OCI-M1 (cell line): Measurements from ENCODE around the gene TBX1.

Source experiments
- DNase-seq: peaks from one replicate; lab custom pipeline; 2025; lab: John Stamatoyannopoulos, UW

Gene TBX1

DNA sequence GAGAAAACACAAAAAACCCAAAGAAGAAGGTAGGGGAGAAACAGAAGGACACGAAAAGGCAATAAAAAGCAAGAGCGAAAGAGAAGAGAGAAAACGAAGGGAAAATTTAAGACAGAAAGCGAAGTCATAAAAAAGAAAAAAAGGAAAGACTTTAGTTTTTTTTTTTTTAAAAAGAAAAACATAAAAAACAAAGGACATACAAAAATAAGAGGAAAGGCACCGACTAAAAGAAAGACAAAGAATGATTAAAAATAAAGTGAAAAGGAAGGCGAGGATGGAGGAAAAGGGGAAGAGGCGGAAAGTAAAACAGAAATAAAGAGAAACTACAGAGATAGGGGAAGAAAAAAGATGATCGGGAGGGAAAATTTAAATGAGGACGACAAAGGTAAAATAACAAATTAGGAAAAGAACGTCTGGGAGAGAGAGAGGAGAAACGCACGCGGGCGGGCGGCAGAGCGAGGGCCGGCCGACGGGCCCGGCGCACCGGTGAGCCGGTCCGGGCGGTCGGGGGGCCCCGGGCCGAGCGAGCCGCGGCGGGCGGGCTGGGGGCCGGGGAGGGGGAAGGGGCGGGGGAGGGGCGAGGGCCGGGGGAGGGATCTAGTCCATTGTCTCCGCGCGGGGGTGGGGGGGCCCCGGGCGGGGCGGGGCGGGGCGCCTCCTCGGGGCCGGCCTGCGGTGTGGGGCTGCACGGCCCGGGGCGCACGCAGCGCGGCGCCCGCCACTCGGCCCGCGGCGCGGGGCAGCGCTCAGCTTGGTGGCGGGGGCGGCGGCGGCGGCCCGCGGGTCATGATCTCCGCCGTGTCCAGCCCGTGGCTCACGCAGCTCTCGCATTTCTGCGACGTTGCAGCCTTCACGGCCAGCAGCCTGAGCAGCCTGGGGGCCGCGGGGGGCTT lies at the start of gene TBX1:
Gene TBX1 (plus strand): TSS at position 721 of the 893 bp plus-strand sequence. CDS start 66 bp downstream, at position 787.
- no peak for DNase-seq

DNA sequence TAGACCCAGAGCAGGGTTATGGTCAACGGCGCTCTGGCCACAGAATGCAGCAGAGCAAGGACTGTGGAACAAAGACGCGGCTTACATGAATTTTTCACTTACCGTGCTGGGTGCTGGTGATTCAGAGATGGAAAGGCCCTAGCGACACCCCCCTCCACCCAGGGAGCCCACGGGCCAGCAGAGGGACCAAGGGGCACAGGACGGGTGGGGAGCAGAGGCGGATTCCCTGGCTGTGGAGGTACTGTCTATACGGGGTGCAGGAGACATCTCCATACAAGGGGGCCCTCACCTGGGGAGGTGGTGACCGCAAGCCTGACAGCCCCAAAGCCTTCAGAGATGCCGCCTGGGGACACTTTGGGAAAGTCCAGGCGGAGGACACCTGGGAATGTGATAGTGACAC lies 47.3 kb upstream of the TBX1 start:
- no peak for DNase-seq

DNA sequence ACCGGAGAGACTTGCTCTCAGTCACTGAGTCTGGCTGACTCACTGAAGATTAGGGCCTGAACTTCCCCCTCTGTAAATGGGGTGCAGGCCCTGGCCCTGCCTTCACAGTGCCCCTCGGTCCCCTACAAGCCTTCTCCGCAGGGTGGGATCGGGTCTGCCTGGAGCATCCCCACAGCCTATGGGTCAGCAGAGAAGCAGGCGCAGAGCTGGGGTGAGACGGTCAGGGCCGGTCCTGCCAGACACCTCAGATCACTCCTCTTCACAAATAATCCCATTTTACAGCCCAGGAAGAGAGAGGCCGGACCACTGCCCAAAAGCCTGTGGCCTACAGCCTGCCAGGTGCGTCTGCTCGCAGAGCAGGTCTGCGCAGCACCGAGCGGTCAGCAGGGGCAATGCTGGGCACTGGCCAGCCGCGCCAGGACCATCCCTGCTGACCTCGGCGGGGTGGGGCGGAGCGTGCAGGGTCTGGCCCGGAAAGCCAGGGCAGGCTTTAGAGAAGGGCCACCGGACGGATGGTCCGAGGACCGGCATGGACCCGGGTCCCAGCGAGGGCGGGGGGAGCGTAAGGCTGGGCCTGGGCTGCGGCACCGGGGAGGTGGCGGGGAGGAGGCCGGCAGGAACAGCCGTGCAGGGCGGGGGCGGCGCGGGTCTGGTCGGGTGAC lies 46.8 kb upstream of the TBX1 start:
- DNase-seq: no peak

DNA sequence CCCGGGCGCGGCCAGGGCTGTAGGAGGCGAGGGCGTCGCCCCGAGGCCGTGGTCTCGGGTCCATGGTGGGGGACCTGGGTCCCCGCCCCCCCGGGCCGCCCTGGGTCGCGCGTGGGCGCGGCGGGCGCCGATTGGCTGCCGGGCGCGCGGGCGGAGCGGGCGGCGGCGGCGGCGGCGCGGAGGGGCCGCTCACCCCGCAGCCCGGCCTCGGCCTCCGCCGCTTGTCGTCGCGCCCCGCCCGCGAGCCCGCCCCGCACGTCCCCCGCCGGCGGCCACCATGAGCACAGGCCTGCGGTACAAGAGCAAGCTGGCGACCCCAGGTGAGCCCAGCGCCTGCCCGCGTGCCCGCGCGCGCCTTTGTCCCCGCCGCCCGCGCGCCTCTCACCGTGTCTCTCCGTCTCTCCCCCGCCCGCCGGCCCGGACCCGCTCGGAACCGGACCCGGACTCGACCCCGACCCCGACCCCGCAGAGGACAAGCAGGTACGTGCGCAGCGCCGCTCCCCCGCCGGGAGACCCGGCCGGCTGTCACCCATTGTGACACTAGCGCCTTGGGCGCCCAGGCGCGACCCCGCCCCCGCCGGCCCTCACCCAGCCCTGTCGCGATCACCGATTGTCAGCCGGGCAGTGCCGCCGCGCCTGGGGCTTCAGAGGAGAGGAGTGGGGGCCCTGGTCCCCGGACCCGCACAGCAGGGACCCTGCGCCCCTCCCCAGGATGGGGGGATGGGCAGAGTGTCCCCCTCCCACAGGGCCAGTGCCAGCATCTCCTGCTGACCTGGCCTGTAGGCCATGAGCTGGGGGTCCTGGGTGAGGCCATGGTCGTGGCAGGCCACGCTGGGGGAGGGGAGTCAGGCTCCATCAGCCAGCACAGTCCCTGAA lies 46.0 kb upstream of the TBX1 start, which contains the start of gene SEPTIN5:
Gene SEPTIN5 (plus strand): TSS at position 192 of the 876 bp plus-strand sequence. CDS start 86 bp downstream, at position 278.
- DNase-seq: no peak

DNA sequence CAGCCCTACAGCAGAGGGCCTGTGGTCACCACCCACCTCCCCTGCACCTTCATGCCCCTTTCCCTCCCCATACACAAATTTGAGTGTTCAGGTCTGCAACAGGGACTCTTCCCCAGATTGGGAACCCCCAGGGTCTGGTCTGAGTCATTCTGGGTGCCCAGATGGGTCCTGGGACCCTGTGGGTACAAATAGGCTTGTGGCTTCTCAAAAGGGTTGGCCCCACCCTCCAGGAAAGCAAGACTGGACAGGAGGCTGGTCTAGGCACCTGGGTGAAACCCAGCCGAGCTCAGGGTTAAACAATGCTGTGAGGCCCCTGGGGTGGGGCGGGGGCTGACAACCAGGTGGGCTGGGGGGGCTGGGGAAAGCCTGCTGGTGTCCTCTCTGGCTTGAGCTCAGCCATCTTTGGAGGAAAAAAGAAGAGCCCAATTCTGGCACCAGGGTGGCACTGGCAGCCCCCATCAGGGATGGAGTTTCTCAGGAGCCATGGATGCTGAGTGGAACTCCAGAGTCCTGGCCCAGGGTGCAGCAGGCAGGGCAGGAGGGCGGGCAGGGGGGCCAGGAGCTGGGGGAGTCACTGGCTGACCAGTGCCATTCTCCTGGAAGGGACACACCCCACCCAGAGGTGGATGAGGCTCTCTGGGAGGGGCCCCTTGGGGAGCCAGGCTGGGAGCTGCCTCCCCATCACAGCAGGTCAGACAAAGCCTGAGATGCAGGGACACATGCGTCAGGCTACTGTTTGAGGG lies 45.2 kb upstream of the TBX1 start:
- no peak for DNase-seq

DNA sequence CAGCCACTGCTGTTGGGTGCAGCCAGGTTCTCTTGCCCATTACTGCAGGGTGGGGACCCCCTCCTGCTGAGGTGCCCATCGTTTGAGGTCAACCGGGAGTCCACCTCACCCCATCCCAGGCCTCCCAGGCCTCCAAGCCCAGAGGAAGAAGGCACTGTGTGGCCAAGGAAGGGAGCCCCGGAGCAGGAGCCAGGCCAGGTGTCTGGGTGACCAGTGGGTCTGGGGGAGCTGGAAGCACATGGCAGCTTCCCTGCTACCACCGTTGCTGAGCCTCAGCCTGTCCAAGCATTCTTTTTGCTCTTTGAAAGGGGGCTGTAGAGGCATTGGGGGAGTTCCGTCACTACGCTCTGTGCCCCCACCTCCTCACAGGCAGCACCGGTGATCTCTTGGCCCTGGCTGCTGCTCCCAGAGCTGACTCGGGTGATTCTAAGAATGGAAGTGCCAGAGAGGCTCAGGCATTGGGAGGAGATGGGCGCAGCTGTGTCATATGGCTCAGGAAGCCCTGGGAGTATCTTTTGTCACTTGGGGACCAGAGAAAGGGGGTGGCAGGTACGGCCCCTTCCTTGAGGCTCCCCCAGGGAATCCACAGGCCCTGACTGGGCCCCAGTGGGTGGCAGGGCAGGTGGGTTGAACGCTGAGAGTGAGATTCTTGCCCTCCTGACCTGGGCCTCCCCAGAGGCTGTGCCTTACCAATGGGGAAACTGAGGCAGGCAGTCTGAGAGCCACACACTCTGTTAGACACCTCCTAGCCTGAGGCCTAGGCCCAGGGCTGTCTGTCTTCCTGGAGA lies 44.3 kb upstream of the TBX1 start:
- DNase-seq: no peak

DNA sequence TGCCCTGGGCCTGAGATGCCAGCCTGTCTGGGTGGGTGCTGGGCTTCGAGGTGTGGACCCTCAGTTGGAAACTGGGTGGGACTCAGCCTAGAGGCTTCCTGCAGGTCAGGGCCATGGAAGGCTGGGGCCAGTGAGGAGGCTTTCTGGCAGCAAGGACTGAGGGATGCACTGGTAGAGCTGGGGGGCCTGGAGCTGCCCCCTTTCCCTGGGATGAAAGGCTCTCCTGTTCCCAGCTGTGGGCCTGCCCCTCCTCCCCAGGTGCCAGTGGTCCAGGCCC lies 43.8 kb upstream of the TBX1 start:
- no peak for DNase-seq

DNA sequence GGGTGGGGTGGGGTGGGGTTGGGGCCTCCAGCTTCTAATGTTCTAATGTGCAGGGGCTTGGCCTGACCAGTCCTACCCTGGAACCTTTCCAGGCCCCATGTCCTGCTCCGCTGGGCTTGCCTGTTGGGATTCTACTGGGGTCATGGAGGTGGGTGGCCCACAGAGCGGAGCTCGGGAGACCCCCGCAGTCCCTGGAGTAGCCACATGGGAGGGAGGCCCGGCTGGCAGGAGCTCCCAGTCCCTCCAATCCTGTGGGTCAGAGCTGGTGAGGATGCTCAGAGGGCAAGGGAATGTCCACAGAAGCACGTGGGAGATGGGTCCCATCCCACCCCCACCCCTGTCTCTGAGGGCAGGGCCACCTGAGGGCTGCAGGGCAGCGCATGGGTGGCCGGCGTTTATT lies 43.4 kb upstream of the TBX1 start:
- no peak for DNase-seq

DNA sequence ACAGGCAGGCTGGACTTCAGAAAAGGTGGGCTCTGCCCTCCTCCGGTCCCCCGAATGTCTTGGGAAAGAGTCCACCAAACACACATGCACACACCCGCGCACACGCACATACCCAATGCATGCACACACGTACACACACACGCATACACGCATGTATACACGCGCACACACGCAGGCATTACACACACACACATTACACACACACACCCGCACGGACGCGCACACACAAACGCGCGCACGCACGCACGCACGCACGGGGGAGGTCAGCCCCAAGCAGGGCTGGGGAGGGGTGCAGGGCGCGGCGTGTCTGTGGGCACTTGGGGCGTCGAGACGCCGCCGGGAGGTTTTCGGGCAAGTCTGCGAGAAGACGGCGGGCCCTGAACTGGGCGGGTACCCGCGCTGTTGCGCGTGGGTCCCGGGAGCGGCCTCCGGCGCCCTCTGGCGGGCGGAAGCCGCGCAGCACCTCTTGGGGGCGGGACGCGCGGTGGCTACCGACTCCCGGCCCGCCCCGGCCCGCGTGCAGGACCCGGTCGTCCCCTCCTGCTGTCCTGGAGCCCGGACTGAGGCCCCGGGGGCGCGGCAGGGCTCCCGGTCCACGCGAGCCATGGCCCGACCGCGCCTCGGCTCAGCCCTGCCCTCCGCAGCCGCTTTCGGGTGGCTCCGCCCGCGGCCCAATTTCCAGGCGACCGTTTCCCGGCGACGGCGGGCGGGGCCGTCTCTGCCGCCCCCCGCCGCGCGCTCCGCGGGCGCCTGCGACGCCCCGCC lies 42.7 kb upstream of the TBX1 start:
- peak; percentile 89 for DNase-seq

DNA sequence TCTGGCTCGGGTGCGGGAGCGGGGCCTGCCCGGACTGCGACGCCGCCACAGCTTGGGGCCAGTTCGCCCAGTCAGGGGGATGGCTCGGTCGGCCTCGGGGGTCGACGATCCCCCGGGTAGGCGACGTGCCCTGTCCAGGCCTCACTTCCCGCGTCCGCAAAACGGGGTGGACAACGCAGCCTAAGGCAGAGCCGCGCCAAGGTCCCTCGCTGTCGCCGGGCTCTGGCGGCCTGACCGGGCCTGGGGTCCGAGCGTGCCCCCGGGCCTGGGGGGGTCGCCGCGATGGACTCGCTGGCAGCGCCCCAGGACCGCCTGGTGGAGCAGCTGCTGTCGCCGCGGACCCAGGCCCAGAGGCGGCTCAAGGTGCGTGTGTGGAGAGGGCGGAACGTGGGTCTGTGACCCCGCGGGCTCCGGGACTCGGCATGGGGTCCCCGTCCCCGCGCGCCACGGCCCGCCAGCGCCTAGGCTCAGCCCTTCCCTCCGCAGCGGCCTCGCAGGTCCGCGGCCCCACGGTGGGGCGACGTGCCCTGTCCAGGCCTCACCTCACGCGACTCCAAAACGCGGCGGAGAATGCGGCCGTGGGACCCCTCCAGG lies 42.0 kb upstream of the TBX1 start:
- DNase-seq: no peak

DNA sequence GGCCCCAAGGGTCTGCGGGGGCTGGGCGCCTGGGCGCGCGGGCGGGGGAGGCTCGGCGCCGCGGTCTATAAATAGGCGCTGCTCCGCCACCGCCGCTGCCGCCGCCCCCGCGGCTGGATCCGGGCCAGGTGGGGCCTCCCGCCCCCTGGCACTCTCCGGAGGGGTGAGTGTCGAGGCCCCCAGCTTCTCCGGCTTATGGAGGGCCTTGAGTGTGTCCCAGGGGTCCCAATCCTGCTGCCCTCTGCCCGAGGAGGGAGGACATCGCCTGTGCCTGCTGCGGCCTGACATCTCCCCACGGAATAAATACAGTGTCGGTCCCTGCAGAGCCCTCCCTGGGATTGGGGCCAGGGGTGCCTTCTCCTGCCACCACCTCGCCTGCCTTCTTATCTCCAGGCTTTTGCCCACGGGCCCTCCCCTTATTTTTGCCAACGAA lies 41.5 kb upstream of the TBX1 start:
- no peak for DNase-seq

DNA sequence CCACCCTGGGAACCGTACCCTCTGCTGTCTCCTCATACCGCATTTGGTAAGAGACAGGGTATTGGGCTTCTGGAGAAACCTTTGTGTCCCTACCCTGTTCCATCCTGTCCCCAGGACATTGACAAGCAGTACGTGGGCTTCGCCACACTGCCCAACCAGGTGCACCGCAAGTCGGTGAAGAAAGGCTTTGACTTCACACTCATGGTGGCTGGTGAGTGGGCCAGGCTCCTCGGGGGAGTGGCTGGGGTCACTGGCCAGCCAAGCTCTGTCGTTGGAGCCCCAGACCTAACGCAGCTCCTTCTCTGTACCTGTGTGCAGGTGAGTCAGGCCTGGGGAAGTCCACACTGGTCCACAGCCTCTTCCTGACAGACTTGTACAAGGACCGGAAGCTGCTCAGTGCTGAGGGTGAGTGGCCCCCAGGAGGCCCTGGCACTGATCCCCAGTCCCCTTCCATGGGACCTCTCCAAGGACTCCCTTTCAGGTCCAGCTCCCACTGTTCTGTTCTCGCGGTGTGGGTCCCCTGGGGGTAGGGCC lies 41.0 kb upstream of the TBX1 start:
- no peak for DNase-seq

DNA sequence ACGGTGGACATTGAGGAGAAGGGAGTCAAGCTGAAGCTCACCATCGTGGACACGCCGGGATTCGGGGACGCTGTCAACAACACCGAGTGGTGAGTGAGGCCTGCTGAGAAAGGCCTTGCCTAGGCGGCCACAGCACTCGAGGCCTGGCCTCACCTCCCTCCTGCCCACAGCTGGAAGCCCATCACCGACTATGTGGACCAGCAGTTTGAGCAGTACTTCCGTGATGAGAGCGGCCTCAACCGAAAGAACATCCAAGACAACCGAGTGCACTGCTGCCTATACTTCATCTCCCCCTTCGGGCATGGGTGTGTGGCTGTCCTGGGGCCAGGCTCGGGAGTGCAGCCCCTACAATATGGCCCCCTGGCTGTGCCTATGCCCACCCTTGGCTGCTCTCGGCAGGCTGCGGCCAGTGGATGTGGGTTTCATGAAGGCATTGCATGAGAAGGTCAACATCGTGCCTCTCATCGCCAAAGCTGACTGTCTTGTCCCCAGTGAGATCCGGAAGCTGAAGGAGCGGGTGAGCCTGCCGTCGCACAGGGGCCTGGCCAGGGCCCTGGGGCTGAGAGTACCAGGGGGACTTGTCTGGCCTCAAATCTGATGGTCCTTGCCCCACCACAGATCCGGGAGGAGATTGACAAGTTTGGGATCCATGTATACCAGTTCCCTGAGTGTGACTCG lies 40.3 kb upstream of the TBX1 start:
- no peak for DNase-seq

DNA sequence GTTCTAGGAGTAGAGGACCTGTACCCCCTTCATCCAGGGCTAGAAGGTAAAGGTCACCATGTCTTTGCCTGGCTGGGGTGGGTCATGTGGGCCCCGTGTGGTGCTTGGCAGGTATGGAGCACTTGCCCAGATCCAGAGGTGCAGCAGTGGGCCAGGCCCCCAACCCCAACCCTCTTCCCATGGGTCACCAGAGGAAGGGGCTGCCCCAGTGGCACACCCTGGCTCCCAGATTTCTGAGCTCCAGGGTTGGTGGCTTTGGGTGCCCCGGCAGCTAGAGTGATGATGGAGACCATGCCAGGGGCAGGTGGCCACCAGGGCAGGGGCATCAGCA lies 39.6 kb upstream of the TBX1 start:
- DNase-seq: no peak

DNA sequence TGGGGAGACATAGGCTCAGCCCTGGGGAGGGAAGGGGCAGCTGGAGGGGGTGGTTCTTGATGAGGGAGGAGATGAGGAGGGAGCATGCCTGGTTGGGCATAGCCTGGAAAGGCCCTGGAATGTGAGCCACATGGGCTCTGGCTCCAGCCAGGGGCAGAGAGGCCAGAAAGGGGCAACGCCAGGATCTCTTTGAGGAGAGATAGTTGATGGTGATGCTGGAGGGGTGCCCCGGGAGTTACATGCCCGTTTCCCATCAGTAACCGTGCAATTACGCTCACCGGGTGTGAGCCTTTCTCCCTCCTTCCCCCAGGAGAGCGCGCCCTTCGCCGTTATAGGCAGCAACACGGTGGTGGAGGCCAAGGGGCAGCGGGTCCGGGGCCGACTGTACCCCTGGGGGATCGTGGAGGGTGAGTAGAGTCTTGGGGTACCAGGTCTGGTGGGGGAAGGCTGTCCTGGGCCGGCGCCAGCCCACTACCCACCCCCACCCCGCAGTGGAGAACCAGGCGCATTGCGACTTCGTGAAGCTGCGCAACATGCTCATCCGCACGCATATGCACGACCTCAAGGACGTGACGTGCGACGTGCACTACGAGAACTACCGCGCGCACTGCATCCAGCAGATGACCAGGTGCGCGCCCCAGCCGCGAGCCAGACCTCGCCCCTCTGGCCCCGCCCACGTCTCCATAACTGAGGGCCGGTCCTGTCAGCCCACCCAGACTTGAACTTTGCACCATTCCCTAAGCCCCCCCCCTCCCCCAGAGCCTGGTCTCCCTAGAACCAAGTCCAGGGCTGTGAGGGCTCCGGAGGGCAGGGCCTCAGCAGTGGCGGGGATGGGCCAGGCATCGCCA lies 39.0 kb upstream of the TBX1 start:
- no peak for DNase-seq

DNA sequence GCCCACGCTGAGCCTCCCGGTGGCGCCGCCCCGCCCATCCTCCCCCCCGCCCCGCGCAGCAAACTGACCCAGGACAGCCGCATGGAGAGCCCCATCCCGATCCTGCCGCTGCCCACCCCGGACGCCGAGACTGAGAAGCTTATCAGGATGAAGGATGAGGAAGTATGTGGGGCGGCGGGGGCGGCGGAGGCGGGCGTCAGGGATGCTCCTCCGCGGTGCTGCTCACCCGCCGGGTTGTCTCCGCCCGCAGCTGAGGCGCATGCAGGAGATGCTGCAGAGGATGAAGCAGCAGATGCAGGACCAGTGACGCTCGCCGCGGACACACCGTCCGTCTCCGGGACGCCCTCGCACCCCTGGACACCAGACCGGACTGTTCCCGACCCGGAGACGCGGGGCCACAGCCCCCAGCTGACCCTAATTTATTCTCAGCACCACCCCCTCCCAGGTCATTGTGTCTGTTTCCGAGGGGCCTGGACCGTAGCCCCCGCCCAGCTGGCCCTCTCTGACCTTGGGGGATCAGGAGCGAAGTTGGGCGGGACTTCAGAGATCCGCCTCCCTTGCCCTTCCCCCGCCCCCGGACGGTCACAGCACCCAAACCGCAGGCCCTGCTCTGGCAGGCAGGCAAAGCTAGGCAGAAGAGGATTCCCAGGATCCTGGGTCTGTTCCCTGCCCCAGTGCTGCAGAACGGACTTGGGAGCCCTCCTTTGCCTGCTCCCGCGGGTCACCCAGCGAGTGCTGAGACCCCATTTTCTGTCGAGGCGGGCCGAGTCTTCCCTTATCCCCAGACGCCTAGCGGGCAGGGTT lies 38.2 kb upstream of the TBX1 start:
- DNase-seq: no peak

DNA sequence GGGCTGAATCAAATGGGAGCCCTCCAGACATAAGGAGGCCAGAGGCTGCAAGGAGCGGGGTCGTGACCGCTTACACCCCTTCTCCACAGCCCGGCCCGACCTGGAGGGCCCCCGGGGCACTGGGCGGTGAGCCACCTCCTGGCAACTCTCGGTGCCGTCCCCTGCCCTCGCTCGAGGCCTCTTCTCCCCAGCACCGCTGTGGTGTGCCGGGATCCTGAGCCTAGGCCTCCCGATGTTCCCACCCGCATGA lies 37.7 kb upstream of the TBX1 start:
- no peak for DNase-seq
